PFSK-1 (cell line): ENCODE measurements around the gene TMEM117.

Experiments used
- FOXP2 ChIP-seq: optimal IDR thresholded peaks from 2 replicates; pipeline ENCODE3; 2011; ENCODE audit warnings: borderline replicate concordance, control low read depth, inconsistent platforms; ENCODE audit not compliant: insufficient read depth; ENCODE audit errors: extremely low read length, extremely low read depth
- POLR2AphosphoS5 ChIP-seq: IDR thresholded peaks from 2 replicates; pipeline ENCODE4 v1.6.1; 2012; ENCODE audit warnings: low read depth, mild to moderate bottlenecking, control low read depth, low read length, moderate library complexity
- REST ChIP-seq, 2 experiments: IDR thresholded peaks; 2 replicates each; pipeline versions ENCODE4 v1.6.1 to v1.8.0; 2011 to 2012; ENCODE audit warnings: low read depth in 2 of 2, low read length in 2 of 2, control low read depth in 1 of 2, inconsistent platforms in 1 of 2, mild to moderate bottlenecking in 1 of 2, moderate library complexity in 1 of 2; ENCODE audit not compliant: insufficient read depth in 1 of 2
- SIN3A ChIP-seq: IDR thresholded peaks from 2 replicates; pipeline ENCODE4 v1.6.1; 2012; ENCODE audit warnings: mild to moderate bottlenecking, low read length, moderate library complexity, borderline replicate concordance; ENCODE audit not compliant: insufficient read depth
- TAF1 ChIP-seq: IDR thresholded peaks from 2 replicates; pipeline ENCODE4 v1.6.1; 2012; ENCODE audit warnings: low read length, control low read depth, borderline replicate concordance; ENCODE audit not compliant: insufficient read depth

The TMEM117 gene

GRCh38 chr12:43812926-43813325 is 23.0 kb upstream of the TMEM117 start:
- TF ChIP-seq FOXP2 (no peak), TAF1 (no peak), POLR2AphosphoS5 (no peak), SIN3A (no peak), REST (IDR thresholded peaks at IDR 0.05; ENCODE audit: insufficient read depth in 1 of 2, low read depth in 2 of 2, low read length in 2 of 2) (no peak)

- no peak for TF ChIP-seq SIN3A
- no peak for TF ChIP-seq TAF1
- no peak for TF ChIP-seq REST (IDR thresholded peaks at IDR 0.05; ENCODE audit: insufficient read depth in 1 of 2, low read depth in 2 of 2, low read length in 2 of 2)
- no peak for TF ChIP-seq FOXP2
- TF ChIP-seq POLR2AphosphoS5: no peak
Observed at GRCh38 chr12:43815416-43815815, 20.5 kb upstream of the TMEM117 start.

GRCh38 chr12:43816168-43816567 is 19.7 kb upstream of the TMEM117 start:
- TF ChIP-seq REST (IDR thresholded peaks at IDR 0.05; ENCODE audit: insufficient read depth in 1 of 2, low read depth in 2 of 2, low read length in 2 of 2) (no peak), POLR2AphosphoS5 (no peak), SIN3A (no peak), FOXP2 (no peak), TAF1 (no peak)

DNA sequence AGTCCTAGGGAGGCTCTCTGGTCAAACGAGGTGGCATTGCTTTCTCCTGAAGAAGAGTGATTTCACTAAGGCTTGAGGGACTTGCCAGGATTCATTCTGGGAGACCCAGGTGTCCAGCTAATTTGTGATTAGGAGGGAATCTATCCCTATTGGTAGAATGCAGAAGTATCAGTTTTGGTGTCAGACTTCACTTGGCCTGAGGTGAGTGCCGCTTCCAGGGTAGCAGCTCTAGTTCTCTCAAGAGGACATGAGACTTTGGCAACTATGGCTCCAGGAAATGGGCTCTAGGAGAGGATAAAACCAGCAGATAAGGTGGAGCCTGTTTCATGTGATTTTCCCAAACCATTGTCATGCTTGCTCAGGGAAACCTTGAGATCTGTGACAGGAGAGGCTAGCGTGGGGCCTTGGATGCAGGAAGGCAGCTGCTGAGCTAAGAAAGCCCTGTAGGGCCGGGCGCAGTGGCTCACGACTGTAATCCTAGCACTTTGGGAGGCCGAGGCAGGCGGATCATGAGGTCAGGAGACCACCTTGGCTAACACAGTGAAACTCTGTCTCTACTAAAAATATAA is 11.6 kb upstream of the TMEM117 start:
- TF ChIP-seq SIN3A: no peak
- TF ChIP-seq FOXP2: no peak
- TF ChIP-seq REST (IDR thresholded peaks at IDR 0.05; ENCODE audit: insufficient read depth in 1 of 2, low read depth in 2 of 2, low read length in 2 of 2): no peak
- no peak for TF ChIP-seq POLR2AphosphoS5
- TF ChIP-seq TAF1: no peak

DNA sequence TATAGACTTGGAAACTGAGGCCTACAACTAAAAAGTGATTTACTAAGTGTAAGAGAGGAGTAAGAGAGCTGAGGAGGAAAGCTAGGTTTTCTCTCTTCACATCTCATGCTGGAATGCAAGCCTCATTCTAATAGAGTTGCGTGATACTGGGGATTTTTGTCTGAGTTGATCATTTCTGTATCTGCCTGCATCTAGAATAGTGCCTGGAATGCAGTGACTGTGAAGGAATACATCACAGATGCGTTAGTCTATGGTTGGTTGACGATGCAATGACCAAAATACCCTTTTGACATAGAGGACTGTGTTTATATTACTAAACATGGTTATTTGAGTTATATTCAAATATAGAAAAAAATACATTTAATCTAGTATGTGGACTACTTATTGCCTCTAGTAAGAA is 9.2 kb upstream of the TMEM117 start:
- TF ChIP-seq TAF1: no peak
- TF ChIP-seq POLR2AphosphoS5: no peak
- TF ChIP-seq REST (IDR thresholded peaks at IDR 0.05; ENCODE audit: insufficient read depth in 1 of 2, low read depth in 2 of 2, low read length in 2 of 2): no peak
- TF ChIP-seq SIN3A: no peak
- TF ChIP-seq FOXP2: no peak
